Myocyte (in vitro differentiated cells): ENCODE measurements around the gene FAM186B. TPM values are rescaled to one million over a fixed set of nuclear protein-coding genes. Genes with fewer than 3 reads are reported as not detected.

Source experiments
- DNase-seq: peaks from one replicate; pipeline ENCODE4 v3.0.0-alpha.2; 2012; ENCODE audit warnings: low read depth
- total RNA-seq: library from RNA; depleted of rRNA; stranded (reverse); fragments of >200 nt; gene quantifications from 2 replicates; pipeline ENCODE4 v1.2.3, GENCODE V29; 2014

The FAM186B gene
- total RNA-seq, 1 donor from 2014 or later: 0.27 TPM

GRCh38 chr12:49577589-49578315, 27.7 kb downstream of the FAM186B start:
- no peak for DNase-seq

DNA sequence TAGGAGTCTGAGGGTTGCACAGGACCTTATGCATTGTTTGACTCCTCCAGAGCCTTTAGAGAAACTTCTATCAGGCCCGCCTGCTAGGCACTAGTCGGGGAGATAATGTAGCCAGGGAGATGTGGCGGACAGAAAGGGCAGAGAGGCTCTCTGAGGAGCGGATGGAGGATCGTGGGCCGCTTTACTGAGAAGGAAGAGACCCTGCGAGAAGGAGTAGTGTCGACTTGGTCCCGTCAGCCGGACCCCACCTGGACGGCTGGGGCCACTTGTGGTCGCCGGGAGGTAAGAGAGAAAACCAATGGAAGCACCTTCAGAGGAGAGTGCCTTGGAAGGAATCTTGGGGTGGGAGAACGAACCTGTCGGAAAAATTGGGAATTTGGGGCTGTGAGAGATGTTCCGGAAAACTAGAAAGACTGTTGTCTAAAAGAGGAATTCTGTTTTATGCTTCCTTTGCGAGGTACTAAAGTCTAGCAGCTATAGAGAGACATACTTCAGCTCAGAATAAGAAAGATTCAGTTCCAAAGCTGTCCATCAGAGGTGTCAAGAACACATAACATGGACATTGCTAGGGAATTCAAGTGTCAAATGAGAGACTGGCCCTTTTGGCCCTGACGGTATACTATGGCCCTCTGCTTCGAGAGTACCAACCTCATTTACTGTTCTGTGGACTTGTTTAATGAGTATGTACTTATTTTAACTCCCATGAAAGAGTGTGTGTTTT, 36.8 kb downstream of the FAM186B start:
- DNase-seq: no peak

GRCh38 chr12:49567611-49568441, 37.6 kb downstream of the FAM186B start, which contains the start of gene MCRS1:
TSS of gene MCRS1 (minus strand) at chr12:49568142. CDS start at chr12:49566731, 1,411 bp downstream.
- DNase-seq: peak; percentile 91

GRCh38 chr12:49567302-49567610, 38.2 kb downstream of the FAM186B start:
- DNase-seq: no peak

DNA sequence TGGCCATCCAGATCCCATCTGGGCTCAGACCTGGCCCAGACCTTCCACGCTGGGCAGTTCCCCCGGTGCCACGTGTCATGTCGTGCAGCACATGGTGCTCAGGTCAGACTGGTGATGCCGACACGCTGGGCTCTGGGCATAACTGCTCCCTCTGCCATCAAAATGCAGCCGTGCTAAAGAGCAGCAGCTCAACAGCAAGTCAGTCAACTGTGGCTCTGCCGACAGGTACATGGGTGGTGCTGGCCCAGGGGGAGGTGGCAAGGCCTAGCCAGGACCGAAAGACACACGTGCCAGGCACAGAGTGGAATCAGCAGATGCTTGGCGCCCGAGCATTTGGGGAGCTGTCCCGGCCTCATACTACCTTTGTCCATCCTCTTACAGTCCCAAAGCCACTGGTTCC, 39.1 kb downstream of the FAM186B start:
- no peak for DNase-seq

- no peak for DNase-seq
Observed at GRCh38 chr12:49565406-49566265, 39.8 kb downstream of the FAM186B start.

DNA sequence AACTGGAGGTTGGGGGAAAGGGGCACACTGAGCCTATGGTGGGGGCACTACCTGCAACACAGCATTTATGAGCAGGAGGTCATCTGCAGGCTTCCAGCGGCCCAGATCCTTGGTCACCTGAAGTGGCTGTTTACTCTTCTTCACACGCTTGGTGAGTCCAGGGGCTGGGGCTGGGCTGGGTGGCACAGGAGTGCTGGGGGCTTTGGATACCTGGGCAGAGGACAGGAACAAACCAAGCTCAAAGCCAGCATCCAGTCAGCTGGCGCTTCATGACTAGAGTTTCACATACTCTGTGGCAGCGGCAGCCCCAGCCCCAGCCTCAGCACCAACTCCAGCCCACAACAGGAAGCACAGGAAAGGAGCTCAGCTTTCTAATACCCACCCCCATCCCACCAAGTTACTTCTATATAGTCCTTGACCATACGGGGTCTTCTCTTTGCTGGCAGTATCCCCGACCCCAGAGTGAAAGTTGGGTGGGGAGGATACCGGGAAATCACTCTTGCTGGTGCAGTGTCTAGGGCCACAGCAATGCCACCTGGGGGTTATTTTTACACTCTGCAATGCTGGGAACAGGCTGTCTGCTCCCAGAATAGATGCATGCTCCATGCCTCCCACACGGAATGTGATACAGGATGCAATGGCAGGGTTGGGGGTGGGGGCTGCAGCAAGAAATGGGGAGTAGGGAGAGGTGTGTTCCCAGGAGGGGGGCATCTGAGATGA, 40.6 kb downstream of the FAM186B start:
- peak; percentile 80 for DNase-seq

GRCh38 chr12:49563951-49564685, 41.3 kb downstream of the FAM186B start:
- peak; percentile 69 for DNase-seq

DNA sequence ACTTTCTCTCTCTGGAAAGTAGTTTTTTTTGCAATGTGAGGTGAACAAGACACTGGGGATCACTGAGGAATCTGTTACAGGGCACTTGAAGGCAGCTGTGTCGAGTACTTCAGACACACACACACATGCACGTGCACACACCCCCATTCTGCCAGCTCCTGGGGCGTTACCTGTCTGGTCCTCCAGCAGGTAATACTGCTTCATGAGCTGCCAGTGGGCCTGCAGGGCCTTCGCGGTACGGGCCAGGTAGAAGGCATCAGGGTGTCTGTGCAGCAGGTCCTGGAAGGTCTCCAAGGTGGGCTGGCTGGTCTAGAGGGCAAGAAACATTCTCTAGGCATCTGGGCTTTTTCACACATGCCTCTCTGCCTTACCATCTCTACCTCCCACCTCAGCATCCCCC, 42.6 kb downstream of the FAM186B start:
- no peak for DNase-seq

DNA sequence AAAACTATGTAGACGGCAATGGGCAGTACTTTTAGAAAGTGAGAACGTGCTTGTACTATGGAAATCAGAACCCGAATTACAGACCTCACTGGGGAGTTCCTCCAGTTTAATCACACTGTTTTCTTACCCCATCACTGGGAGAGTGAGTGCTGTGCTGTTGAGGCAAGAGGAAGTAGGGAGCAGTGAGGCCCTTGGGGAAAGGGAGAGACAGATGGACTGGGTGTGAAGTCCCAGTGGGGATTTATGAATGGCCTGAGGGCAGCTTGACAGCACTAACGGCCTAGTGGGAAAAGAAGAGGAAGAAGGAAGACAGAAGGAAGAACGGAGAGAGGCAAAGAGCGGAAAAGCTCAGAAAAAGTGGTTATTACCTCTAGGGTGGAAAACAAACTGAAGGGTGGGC, 43.2 kb downstream of the FAM186B start:
- DNase-seq: no peak

GRCh38 chr12:49560695-49561094, 44.7 kb downstream of the FAM186B start:
- no peak for DNase-seq

DNA sequence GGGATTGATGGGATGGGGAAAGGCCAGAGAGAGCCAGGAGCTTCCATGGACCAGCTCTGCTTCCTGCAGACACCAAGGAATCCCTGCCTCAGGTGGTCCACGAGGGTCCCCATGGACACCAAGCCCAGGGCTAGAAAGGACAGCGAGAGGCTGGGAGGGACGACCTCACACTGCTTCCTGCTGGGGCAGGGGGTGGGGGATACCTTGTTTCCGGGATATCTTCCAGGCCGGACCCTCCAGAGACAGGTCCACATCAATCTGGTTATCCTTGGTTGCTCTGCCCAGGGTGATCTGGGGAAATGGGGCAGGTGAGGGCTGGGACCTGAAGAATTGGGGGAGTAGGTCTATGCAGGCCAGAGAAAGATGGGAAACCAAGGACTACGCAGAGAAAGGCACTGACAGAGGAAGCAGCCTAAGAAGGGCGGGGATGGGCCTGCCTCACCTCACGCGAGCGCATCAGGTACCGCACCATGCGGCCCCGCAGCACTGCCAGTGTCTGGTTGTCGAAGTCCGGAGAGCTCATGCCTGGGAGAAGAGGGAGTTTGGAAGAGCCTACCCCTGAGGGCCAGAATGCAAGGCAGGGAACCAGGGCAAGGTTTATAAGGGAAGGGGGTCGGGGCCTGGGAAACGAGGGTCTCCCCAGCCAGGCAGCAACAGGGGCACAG, 46.3 kb downstream of the FAM186B start:
- no peak for DNase-seq

GRCh38 chr12:49558526-49558925, 46.9 kb downstream of the FAM186B start:
- no peak for DNase-seq

DNA sequence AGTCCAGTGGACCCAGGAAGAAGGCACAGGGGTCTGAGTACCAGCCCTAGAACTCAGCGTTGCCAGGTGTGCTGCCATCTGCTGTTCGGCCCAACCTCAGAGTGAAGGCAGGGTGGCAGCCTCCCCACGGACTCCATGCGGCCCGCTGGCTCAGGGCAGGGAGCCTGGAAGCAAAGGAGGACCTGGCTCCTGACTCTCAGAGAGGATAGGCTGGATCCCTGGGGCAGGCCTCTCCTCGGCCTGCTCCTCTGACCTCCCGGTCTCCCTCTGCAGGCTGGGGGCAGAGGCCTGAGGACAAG, 47.6 kb downstream of the FAM186B start:
- no peak for DNase-seq

GRCh38 chr12:49557187-49557916, 48.1 kb downstream of the FAM186B start:
- no peak for DNase-seq

DNA sequence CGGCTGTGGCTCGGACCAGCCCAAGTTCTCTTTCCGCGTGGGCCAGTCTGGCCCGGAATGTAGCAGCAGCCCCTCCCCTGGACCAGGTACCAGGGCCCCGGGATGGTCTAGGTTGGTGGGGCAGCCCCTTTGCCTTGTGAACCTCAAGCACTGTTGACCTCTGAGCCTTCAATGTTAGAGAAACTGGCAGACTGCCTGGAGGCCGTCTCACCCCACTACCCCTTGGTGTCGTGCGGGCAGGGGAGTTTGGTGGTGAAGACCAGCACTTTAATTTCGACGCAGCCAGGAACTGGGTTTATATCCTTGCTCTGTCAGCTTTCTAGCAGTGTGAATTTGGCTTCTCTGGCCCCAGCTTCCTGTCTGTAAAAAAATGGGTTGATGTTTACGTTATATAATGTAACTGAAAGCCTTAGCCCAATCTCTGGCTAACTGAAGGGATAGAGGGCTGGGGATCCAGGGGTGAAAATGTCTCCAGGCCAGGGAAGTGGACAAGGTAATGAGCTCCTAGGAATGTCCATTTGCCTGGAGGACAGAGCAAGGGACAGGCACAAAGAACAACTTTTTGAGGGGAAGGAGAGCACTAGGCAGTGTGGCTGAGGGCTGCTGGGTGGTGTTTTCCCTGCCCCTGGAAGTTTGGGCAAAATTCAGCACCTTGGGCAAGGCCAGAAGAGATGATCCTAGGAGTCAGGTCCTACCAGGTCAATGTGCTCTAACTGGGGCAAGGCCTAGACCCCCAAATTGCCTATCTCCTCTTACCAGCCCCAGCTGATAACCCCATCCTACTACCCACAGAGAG, 48.9 kb downstream of the FAM186B start:
- no peak for DNase-seq

DNA sequence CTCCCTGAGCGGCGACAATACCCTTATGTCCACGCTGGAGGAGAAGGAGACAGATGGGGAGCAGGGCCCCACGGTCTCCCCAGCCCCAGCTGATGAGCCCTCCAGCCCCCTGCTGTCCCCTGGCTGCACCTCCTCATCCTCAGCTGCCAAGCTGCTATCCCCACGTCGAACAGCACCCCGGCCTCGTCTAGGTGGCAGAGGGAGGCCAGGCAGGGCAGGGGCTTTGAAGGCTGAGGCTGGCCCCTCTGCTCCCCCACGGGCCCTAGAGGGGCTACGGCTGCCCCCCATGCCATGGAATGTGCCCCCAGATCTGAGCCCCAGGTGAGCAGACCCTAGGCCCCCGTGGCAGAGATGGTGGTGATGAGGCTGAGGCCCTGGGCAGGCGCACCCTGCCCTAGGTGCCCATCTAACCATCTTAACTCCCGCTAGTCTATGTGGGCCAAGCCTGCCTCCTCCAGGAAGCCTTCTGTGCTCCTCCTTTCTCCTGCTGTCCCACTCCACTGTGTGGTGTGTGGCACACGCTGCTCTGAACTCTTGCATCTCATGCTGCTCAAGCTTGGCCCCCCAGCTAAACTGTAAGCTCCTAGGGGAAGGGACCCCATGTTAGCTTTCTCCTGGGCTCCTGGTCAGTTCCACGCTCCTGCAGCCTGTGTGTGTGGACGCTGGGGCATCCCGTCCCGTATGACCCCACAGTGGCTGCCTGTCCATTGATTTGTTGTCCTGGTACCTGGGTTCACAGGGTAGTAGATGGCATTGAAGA, 49.6 kb downstream of the FAM186B start:
- no peak for DNase-seq
